GM18511 (cell line): ENCODE results near the gene CST7.
"Not testable (repeated sequence)": the region's sequence is repeated elsewhere in the genome, so short reads cannot be mapped to it uniquely, and the experiment has no call there.

ENCODE experiments used
- ATAC-seq: cut with Tn5 transposase; IDR thresholded peaks from one replicate; pipeline ENCODE4 v1.9.1; 2021; ENCODE audit warnings: mild to moderate bottlenecking, moderate library complexity; ENCODE audit not compliant: unreplicated experiment

CST7 gene

GRCh38 chr20:24929867-24930723, 19.0 kb upstream of the CST7 start:
- ATAC-seq, result not testable (repeated sequence)

GRCh38 chr20:24930724-24931688, 18.1 kb upstream of the CST7 start:
- not testable (repeated sequence) for ATAC-seq

GRCh38 chr20:24931893-24932292, 17.2 kb upstream of the CST7 start:
- ATAC-seq, result not testable (repeated sequence)

GRCh38 chr20:24933266-24933908, 15.7 kb upstream of the CST7 start:
- ATAC-seq, result no peak

- no peak for ATAC-seq
Measured at GRCh38 chr20:24934101-24934661, 14.9 kb upstream of the CST7 start.

GRCh38 chr20:24934716-24935115, 14.4 kb upstream of the CST7 start:
- ATAC-seq, result no peak

GRCh38 chr20:24935140-24935539, 13.9 kb upstream of the CST7 start:
- no peak for ATAC-seq

GRCh38 chr20:24935766-24936525, 13.1 kb upstream of the CST7 start:
- no peak for ATAC-seq

GRCh38 chr20:24936526-24937407, 12.3 kb upstream of the CST7 start:
- no peak for ATAC-seq

GRCh38 chr20:24937579-24937978, 11.5 kb upstream of the CST7 start:
- ATAC-seq, result no peak

- no peak for ATAC-seq
Measured at GRCh38 chr20:24938498-24938897, 10.6 kb upstream of the CST7 start.

GRCh38 chr20:24939036-24939435, 10.0 kb upstream of the CST7 start:
- ATAC-seq, result no peak

- ATAC-seq, result no peak
Measured at GRCh38 chr20:24942679-24943078, 6.4 kb upstream of the CST7 start.

- ATAC-seq, result no peak
Measured at GRCh38 chr20:24943196-24943595, 5.9 kb upstream of the CST7 start.

GRCh38 chr20:24943731-24944130, 5.3 kb upstream of the CST7 start:
- ATAC-seq, result no peak

GRCh38 chr20:24946376-24946775, 2.7 kb upstream of the CST7 start:
- not testable (repeated sequence) for ATAC-seq

- ATAC-seq, result not testable (repeated sequence)
Measured at GRCh38 chr20:24948396-24948938, 602 bp upstream of the CST7 start.

GRCh38 chr20:24949756-24950127, 673 bp downstream of the CST7 start:
- peak; percentile 34 for ATAC-seq
